GM21367 (cell line): ENCODE results near the gene GPM6B.

ENCODE experiments used
- ATAC-seq: cut with Tn5 transposase; IDR thresholded peaks from one replicate; pipeline ENCODE4 v1.9.1; 2021; ENCODE audit not compliant: unreplicated experiment

Gene GPM6B, protein sequence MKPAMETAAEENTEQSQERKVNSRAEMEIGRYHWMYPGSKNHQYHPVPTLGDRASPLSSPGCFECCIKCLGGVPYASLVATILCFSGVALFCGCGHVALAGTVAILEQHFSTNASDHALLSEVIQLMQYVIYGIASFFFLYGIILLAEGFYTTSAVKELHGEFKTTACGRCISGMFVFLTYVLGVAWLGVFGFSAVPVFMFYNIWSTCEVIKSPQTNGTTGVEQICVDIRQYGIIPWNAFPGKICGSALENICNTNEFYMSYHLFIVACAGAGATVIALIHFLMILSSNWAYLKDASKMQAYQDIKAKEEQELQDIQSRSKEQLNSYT

DNA sequence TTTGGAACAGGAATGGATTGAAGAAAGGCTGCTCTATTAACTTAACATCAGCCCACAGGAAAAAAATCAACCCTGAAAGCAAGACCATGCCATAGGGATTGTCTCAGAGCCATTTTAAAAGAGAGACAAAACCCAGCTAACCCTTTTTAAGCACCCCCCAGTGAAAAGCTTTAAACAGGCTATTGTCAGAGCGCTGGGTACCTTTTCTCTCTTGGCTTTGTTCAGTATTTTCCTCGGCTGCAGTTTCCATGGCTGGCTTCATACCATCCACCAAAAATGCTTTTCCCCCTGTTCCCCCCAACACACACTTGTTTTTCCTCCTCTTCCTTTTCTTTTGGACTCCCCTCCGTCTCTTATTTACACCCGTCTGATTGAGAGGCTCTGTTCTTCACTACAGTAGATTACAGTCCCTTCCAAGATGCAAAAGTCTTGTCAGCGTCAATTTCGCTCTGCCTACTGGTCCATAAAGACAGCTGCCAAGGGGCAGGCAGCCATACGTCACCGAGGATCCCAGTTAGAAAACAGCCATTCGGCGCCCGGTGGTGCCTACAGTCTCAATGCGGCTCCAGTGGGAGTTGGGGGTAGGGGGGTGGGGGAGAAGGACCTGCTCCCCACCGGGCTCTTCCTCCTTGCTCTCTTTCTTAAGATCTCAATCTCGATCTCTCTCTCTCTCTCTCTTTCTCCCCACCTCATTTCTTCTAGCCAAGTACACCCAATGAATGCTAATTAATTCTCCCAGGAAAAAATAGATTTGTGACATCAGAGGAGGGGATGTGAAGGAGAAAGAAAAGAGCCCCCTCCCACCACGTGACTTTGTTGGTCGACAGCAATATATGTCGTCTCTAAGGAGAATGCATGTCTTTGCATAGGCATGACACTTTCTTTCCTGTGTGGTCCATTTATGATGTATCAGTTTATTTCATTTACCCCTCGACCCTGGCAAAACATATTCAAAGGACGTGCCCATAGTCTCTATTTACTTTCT, at the start of gene GPM6B:
TSS of gene GPM6B (minus strand) at position 451 of the 985 bp plus-strand sequence. CDS start at position 262, 189 bp downstream.
- ATAC-seq = no peak

DNA sequence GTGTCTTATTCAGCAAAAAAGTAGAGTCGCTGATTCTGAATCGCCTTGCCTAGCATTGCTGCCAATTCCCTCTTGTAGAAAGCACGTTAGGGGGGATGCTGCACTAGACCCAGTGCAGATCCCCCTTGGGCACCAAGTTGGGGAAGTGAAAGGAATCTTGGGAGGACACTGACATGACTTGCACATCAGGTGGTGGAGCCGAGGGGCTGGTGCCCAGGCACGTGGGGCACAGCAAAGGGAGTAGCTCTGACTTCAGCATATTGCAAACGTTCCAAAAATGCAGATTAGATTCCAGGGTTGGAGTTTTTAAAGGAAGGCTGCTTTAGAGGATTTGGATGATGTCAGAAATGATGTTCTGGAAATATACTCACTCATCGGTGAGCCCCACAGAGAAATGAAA, 47.4 kb upstream of the GPM6B start:
- ATAC-seq = no peak

DNA sequence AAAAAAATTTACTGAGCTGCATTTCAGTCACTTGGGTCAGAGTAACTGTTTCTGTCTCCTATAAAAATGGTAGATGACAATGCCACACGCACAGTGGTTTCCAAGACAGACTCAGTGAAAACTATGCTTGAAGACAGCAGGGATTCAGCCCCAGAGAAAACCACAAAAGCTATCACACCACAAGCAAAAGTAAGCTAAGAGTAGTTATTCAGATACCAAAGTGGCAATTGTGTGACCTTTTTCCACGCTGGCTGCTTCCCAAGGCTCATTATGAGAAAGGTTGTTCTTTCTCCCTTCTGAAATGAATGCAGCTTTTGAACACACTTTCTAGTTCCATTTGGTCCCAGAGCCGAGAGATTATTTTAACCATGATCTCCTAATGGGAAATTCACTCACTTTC, 46.4 kb upstream of the GPM6B start:
- no peak for ATAC-seq

DNA sequence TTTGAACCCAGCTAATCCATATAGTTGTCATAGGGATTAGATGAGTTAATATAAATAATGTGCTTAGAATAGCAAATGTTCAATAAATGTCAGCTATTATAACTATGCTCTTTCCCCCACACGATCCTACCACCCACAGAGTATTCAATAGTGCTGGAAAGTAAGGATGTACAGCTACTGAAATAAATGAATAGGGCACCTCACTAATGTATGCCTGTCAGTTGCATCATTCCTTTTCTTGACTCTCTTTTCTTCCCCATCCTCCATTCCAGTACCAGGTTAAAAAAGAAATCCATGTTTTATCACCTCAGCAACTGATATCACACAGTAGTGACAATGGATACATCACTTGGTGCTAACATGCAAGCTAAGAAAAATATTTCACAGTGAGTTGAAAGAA, 42.8 kb upstream of the GPM6B start:
- ATAC-seq = no peak

DNA sequence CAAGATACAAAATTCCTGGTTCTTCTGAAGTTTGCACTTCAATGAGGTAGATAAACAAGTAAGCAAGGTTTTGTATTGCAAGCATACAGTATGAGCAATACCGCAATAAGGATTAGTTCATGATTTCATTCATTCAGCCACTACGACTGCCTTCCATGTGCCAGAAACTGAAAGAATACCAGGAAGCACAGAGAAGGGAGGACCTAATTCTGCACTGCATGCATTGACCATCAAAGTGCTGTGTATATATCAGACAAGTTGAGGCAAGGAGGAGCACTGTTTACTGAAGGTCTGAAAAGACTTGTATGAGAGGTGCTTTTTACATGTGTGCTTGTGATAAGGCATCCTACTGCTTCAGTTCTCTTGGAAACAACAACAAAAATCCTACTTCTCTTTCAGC, 40.9 kb upstream of the GPM6B start:
- ATAC-seq = no peak

- no peak for ATAC-seq
Observed at GRCh38 chrX:13855689-13856450, 39.0 kb upstream of the GPM6B start.

GRCh38 chrX:13854003-13854402, 37.1 kb upstream of the GPM6B start:
- ATAC-seq = no peak

GRCh38 chrX:13852001-13852695, 35.3 kb upstream of the GPM6B start:
- ATAC-seq = no peak

DNA sequence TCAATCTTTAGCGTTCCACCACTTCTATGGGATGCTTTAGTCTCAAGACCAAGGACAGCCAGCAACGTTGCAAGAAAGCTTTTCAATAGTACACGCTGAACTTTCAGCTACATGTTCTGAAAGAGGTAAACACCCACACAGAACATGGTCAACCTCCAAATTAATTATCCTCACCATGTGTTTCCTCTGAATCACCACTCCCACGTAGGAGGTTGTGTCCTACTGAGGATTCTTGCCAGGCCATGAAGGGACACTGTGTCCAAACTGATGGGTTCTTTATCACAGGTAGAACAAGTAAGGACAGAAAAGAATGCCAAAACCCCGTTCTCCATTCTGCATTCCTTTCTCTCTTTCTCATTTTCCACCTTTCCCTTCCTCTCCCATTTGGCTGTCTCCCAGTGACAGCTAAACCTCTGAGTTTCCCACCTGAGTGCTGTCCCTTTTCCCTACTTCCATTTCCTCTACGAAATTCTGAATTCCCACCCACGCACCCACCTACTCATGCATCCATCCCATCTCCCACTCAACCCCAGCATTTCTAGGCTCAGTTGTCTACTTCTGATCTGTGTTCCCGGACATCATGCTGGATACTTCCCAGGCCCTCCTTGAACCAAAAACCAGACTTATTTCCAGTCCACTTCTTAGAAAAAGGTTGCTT, 29.0 kb upstream of the GPM6B start:
- no peak for ATAC-seq

GRCh38 chrX:13843150-13843721, 26.3 kb upstream of the GPM6B start:
- ATAC-seq = no peak

DNA sequence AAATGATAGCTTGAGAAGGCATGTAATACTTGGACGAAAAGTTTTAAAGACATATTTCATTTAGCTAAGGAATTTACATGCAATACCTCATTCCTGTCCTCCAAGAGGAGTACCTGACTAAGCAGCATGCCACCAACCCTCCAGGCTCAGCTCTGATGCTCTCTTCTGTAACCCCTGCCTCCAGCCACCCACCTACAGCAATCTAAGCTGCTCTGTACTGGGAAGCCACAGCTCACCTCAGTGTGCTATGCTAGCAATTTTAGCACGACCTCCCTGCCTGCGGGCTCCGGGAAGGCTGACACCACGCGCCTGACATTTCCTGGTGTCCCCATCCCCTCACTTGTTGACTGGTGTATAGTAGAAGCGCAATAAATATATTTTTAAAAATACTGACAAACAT, 23.2 kb upstream of the GPM6B start:
- ATAC-seq = no peak

- no peak for ATAC-seq
Observed at GRCh38 chrX:13837290-13837745, 20.4 kb upstream of the GPM6B start.

GRCh38 chrX:13836575-13836974, 19.7 kb upstream of the GPM6B start:
- no peak for ATAC-seq

DNA sequence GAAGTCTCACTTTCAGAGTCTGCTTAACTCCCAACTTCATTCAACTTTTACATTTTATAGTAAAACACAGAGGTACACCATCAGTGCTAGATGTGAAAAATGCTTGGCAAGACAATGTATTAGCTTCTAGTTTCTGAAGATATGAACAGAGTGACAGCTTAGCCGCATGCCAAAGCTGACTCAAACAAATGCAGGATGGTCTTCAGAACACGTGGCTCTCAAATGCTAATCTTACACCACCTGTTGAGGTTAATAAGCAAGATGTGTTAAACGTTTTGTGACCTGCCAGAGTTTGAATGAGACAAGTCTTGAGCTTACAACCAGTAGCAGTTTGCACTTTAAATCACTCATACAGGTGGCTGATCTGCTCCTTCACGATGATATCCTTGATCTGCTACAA, 18.9 kb upstream of the GPM6B start:
- no peak for ATAC-seq

DNA sequence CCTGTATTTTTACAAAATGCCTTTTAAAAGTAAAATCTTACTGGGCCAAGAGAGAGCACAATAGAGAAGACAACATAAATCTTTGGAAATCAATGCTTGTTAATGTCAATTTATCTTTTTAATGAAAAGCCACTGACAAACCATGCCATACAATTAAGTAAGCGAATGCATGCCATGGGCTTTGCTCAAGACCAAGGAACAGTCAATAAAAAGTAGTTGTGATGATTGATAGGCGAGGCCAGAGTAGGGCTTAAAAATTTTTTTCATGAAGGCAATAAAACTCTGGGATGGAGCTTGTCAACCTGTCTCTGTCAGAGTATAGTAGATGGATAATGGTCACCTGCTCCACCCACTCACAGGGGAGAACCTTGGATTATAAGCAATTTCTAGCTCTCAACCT, 17.5 kb upstream of the GPM6B start:
- no peak for ATAC-seq

GRCh38 chrX:13829983-13830382, 13.1 kb upstream of the GPM6B start:
- no peak for ATAC-seq

- ATAC-seq = no peak
Observed at GRCh38 chrX:13828392-13828791, 11.5 kb upstream of the GPM6B start.

GRCh38 chrX:13827298-13828090, 10.6 kb upstream of the GPM6B start:
- no peak for ATAC-seq

- ATAC-seq = no peak
Observed at GRCh38 chrX:13826770-13827169, 9.9 kb upstream of the GPM6B start.
